ENCODE measurements around the gene HMG20A. TPM values are rescaled to one million over a fixed set of nuclear protein-coding genes. Genes with fewer than 3 reads are reported as not detected.
A peak's percentile ranks its signal among the peaks of the same experiment; 100 is the strongest.

The HMG20A gene
- polyA plus RNA-seq, 3 donors = 11.6 to 26.4 (median 17.7) TPM

- peaks cover 5 to 6% of the 10 kb centered on the region in 2 donors for H3K36me3 Mint-ChIP-seq
- Histone ChIP-seq H3K36me3 (replicated peaks in 1 of 2; ENCODE audit: control insufficient read depth in 1 of 2, insufficient read depth in 2 of 2, low read length in 2 of 2) (no peaks in the 10 kb centered on the region), H3K9me3 (replicated peaks in 1 of 2; ENCODE audit: control insufficient read depth in 1 of 2, insufficient read depth in 1 of 2, low read length in 2 of 2) (peaks cover 0 to 2% of the 10 kb centered on the region in 2 donors), H3K4me1 (ENCODE audit: control insufficient read depth in 1 of 2, insufficient read depth in 2 of 2, low read length in 2 of 2) (peaks cover 21 to 25% of the 10 kb centered on the region in 2 donors), H3K4me3 (replicated peaks in 1 of 3; ENCODE audit: low read depth in 2 of 3, low read length in 3 of 3) (no peak overlapping the region), H2AFZ (ENCODE audit: insufficient read depth, low read depth, low read length, poor library complexity, severe bottlenecking) (no peak overlapping the region), H3K4me2 (replicated peaks; ENCODE audit: extremely low read depth, low read length, poor library complexity, severe bottlenecking) (no peak overlapping the region), H3K27me3 (ENCODE audit: control insufficient read depth in 2 of 2, insufficient read depth in 2 of 2, low read length in 2 of 2) (peaks cover 0 to 8% of the 10 kb centered on the region in 2 donors), H3K79me2 (ENCODE audit: insufficient read depth, low read length) (no peaks in the 10 kb centered on the region), H3K27ac (ENCODE audit: low read depth in 1 of 2, low read length in 2 of 2) (no peak overlapping the region), H3K9ac (ENCODE audit: insufficient read depth, low read length, poor library complexity, severe bottlenecking) (no peak overlapping the region), H4K20me1 (ENCODE audit: insufficient read depth, low read length) (no peaks in the 10 kb centered on the region)
- H3K27ac Mint-ChIP-seq = peak overlapping the region in 3 of 7 donors; percentile 1 to 72 (median 61)
- peaks cover 25 to 55% (median 45%) of the 10 kb centered on the region in 3 donors for H3K27me3 Mint-ChIP-seq (ENCODE audit: low read depth in 3 of 3)
- peak overlapping the region in 1 of 2 donors; percentile 4 for H3K4me3 Mint-ChIP-seq
- H3K4me1 Mint-ChIP-seq = peaks cover 29% of the 10 kb centered on the region
- TF ChIP-seq, protein P1, sequence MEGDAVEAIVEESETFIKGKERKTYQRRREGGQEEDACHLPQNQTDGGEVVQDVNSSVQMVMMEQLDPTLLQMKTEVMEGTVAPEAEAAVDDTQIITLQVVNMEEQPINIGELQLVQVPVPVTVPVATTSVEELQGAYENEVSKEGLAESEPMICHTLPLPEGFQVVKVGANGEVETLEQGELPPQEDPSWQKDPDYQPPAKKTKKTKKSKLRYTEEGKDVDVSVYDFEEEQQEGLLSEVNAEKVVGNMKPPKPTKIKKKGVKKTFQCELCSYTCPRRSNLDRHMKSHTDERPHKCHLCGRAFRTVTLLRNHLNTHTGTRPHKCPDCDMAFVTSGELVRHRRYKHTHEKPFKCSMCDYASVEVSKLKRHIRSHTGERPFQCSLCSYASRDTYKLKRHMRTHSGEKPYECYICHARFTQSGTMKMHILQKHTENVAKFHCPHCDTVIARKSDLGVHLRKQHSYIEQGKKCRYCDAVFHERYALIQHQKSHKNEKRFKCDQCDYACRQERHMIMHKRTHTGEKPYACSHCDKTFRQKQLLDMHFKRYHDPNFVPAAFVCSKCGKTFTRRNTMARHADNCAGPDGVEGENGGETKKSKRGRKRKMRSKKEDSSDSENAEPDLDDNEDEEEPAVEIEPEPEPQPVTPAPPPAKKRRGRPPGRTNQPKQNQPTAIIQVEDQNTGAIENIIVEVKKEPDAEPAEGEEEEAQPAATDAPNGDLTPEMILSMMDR (IDR thresholded peaks at IDR 0.05) = no peak
- 11% methylated on average over 3 of the region's 4 CpGs for WGBS (ENCODE audit: insufficient coverage)
- intact Hi-C loops (cut with micrococcal nuclease) = no loop called here
- peak in 2 of 3 donors; percentile 4 to 48 for DNase-seq
- peaks cover 0 to 10% (median 4%) of the 10 kb centered on the region in 7 donors for H3K9me3 Mint-ChIP-seq
Observed at GRCh38 chr15:77508541-77509243, 88.0 kb downstream of the HMG20A start.

GRCh38 chr15:77510066-77511057, 89.7 kb downstream of the HMG20A start:
- Mint-ChIP-seq H3K9me3 (peaks cover 0 to 10% (median 4%) of the 10 kb centered on the region in 7 donors), H3K4me3 (no peak overlapping the region), H3K27ac (peak overlapping the region in 1 of 7 donors; percentile 73), H3K36me3 (peaks cover 2 to 5% of the 10 kb centered on the region in 2 donors), H3K4me1 (peaks cover 29% of the 10 kb centered on the region), H3K27me3 (ENCODE audit: low read depth in 3 of 3) (peaks cover 30 to 59% (median 46%) of the 10 kb centered on the region in 3 donors)
- no peaks in the 10 kb centered on the region for H3K36me3 ChIP-seq (replicated peaks in 1 of 2; ENCODE audit: control insufficient read depth in 1 of 2, insufficient read depth in 2 of 2, low read length in 2 of 2)
- H3K27ac ChIP-seq (ENCODE audit: low read depth in 1 of 2, low read length in 2 of 2) = no peak overlapping the region
- peaks cover 0 to 8% of the 10 kb centered on the region in 2 donors for H3K27me3 ChIP-seq (ENCODE audit: control insufficient read depth in 2 of 2, insufficient read depth in 2 of 2, low read length in 2 of 2)
- no peak overlapping the region for H3K9ac ChIP-seq (ENCODE audit: insufficient read depth, low read length, poor library complexity, severe bottlenecking)
- intact Hi-C loops (cut with micrococcal nuclease) = no loop called here
- TF ChIP-seq, protein P1 (IDR thresholded peaks at IDR 0.05) = no peak
- H3K9me3 ChIP-seq (replicated peaks in 1 of 2; ENCODE audit: control insufficient read depth in 1 of 2, insufficient read depth in 1 of 2, low read length in 2 of 2) = peaks cover 0 to 2% of the 10 kb centered on the region in 2 donors
- H3K4me2 ChIP-seq (replicated peaks; ENCODE audit: extremely low read depth, low read length, poor library complexity, severe bottlenecking) = no peak overlapping the region
- no peak overlapping the region for H3K4me3 ChIP-seq (replicated peaks in 1 of 3; ENCODE audit: low read depth in 2 of 3, low read length in 3 of 3)
- DNase-seq = no peak
- no peak overlapping the region for H2AFZ ChIP-seq (ENCODE audit: insufficient read depth, low read depth, low read length, poor library complexity, severe bottlenecking)
- H3K79me2 ChIP-seq (ENCODE audit: insufficient read depth, low read length) = no peaks in the 10 kb centered on the region
- over 99% methylated on average over 9 of the region's 11 CpGs for WGBS (ENCODE audit: insufficient coverage)
- no peaks in the 10 kb centered on the region for H4K20me1 ChIP-seq (ENCODE audit: insufficient read depth, low read length)
- peaks cover 21 to 25% of the 10 kb centered on the region in 2 donors for H3K4me1 ChIP-seq (ENCODE audit: control insufficient read depth in 1 of 2, insufficient read depth in 2 of 2, low read length in 2 of 2)

Data from CD14-positive monocyte (primary cell).